Occipital lobe (tissue), 2 donors: ENCODE results near the gene TDRD1. TPM values are rescaled to one million over a fixed set of nuclear protein-coding genes. Genes with fewer than 3 reads are reported as not detected.

ENCODE experiments used
- DNase-seq: peaks from one replicate; lab custom pipeline; 2025; lab: John Stamatoyannopoulos, UW
- total RNA-seq: library from RNA; depleted of rRNA; stranded (reverse); fragments of >200 nt; gene quantifications from one replicate; pipeline ENCODE4 v1.2.3, GENCODE V29; 2014

Gene TDRD1
- total RNA-seq, 1 donor from 2014 or later = under 0.01 TPM

GRCh38 chr10:114228156-114228555 lies 49.0 kb downstream of the TDRD1 start:
- DNase-seq = no peak

GRCh38 chr10:114232561-114233176 lies 53.5 kb downstream of the TDRD1 start:
- no peak for DNase-seq

GRCh38 chr10:114233482-114233881 lies 54.3 kb downstream of the TDRD1 start:
- DNase-seq = no peak

GRCh38 chr10:114234132-114234531 lies 55.0 kb downstream of the TDRD1 start:
- no peak for DNase-seq

- no peak for DNase-seq
Measured at GRCh38 chr10:114239117-114239993, 60.2 kb downstream of the TDRD1 start, which contains the start of gene VWA2. VWA2 (plus strand) TSS chr10:114239254; CDS start chr10:114248714, 9,460 bp downstream.

GRCh38 chr10:114239994-114240345 lies 60.8 kb downstream of the TDRD1 start:
- DNase-seq = no peak

- no peak for DNase-seq
Measured at GRCh38 chr10:114242235-114242634, 63.1 kb downstream of the TDRD1 start.

- DNase-seq = no peak
Measured at GRCh38 chr10:114243661-114244060, 64.5 kb downstream of the TDRD1 start.

GRCh38 chr10:114244126-114244525 lies 65.0 kb downstream of the TDRD1 start:
- no peak for DNase-seq

GRCh38 chr10:114245121-114245791 lies 66.1 kb downstream of the TDRD1 start:
- no peak for DNase-seq

GRCh38 chr10:114246679-114247305 lies 67.6 kb downstream of the TDRD1 start:
- no peak for DNase-seq

GRCh38 chr10:114250236-114250635 lies 71.1 kb downstream of the TDRD1 start:
- no peak for DNase-seq

GRCh38 chr10:114250716-114251115 lies 71.6 kb downstream of the TDRD1 start:
- no peak for DNase-seq

GRCh38 chr10:114252092-114252491 lies 72.9 kb downstream of the TDRD1 start:
- no peak for DNase-seq

- no peak for DNase-seq
Measured at GRCh38 chr10:114252883-114253282, 73.7 kb downstream of the TDRD1 start.

GRCh38 chr10:114255227-114255626 lies 76.1 kb downstream of the TDRD1 start:
- DNase-seq = no peak

- no peak for DNase-seq
Measured at GRCh38 chr10:114256008-114256765, 77.0 kb downstream of the TDRD1 start.

GRCh38 chr10:114256822-114257221 lies 77.7 kb downstream of the TDRD1 start:
- DNase-seq = no peak

- DNase-seq = no peak
Measured at GRCh38 chr10:114257498-114257897, 78.3 kb downstream of the TDRD1 start.

GRCh38 chr10:114258274-114258840 lies 79.2 kb downstream of the TDRD1 start:
- DNase-seq = no peak

GRCh38 chr10:114259824-114260223 lies 80.7 kb downstream of the TDRD1 start:
- DNase-seq = no peak
